Measurements from ENCODE around the gene LAPTM5. TPM values are rescaled to one million over a fixed set of nuclear protein-coding genes. Genes with fewer than 3 reads are reported as not detected.

The LAPTM5 gene
- total RNA-seq, 1 experiment from 2014 or later: 1.9 TPM

DNA sequence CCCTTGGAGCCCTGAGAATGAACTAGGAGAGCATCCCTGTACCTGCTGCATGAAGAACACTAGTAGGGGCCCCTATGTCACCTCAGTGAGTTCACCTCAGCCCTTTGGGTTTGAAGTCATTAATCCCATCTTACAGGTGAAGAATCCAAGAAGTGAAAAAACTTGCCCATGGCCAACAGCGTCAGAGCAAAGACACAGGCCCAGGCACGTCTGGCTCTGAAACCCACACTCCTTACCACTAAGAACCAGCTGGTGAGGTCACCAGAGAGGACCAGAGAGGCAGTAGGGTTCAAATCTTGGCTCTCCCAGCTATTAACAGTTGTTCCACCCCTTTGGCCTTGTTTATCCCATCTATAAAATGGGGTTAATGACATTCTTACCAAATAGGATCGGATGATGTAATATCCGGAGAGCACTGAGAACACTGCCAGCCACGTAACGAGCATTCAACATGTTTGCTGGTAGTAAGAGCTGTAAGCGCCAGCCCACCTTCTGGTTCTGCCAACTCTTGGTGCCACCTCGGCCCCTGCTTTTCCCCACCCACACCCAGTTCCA lies 43.0 kb downstream of the LAPTM5 start:
- no peak for DNase-seq (ENCODE audit: low read depth, low spot score)
- BruUV-seq (replicated peaks): no TSS peak

DNA sequence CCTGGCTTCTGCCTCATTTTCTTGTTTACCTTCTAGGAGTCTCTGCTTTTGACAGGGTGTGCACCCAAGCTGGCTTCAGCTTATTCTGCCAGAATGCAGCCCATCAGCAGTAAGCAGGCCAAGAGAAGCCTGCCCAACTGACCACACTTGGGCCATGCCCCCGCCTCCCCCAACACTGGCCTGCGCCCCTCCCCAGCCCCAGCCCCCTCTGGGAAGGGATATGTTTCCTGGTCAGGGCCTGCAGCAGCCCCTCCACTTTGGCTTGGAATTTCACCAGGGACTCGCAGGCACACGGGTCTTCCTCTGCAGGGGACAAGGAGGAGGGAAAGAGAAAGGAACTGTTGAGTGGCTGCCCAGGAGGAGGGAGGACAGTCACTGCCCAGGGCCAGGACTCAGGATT lies 43.5 kb downstream of the LAPTM5 start:
- CTCF ChIA-PET: no interaction called here
- TF ChIP-seq, protein P1, sequence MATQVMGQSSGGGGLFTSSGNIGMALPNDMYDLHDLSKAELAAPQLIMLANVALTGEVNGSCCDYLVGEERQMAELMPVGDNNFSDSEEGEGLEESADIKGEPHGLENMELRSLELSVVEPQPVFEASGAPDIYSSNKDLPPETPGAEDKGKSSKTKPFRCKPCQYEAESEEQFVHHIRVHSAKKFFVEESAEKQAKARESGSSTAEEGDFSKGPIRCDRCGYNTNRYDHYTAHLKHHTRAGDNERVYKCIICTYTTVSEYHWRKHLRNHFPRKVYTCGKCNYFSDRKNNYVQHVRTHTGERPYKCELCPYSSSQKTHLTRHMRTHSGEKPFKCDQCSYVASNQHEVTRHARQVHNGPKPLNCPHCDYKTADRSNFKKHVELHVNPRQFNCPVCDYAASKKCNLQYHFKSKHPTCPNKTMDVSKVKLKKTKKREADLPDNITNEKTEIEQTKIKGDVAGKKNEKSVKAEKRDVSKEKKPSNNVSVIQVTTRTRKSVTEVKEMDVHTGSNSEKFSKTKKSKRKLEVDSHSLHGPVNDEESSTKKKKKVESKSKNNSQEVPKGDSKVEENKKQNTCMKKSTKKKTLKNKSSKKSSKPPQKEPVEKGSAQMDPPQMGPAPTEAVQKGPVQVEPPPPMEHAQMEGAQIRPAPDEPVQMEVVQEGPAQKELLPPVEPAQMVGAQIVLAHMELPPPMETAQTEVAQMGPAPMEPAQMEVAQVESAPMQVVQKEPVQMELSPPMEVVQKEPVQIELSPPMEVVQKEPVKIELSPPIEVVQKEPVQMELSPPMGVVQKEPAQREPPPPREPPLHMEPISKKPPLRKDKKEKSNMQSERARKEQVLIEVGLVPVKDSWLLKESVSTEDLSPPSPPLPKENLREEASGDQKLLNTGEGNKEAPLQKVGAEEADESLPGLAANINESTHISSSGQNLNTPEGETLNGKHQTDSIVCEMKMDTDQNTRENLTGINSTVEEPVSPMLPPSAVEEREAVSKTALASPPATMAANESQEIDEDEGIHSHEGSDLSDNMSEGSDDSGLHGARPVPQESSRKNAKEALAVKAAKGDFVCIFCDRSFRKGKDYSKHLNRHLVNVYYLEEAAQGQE (IDR thresholded peaks at IDR 0.05; ENCODE audit: insufficient read depth in 1 of 2, low read depth in 2 of 2, low read length in 1 of 2): no peak
- TF ChIP-seq POLR2AphosphoS5 (IDR thresholded peaks at IDR 0.05; ENCODE audit: low read depth, low read length) (no peak), CTCF (IDR thresholded peaks at IDR 0.05) (no peak), SIN3A (IDR thresholded peaks at IDR 0.05; ENCODE audit: borderline replicate concordance, insufficient read depth, low read depth, low read length) (no peak), TCF7L2 (IDR thresholded peaks at IDR 0.05; ENCODE audit: low read depth, low read length) (no peak)
- Histone ChIP-seq H3K9me3 (ENCODE audit: control insufficient read depth, insufficient read depth, low read depth, low read length) (no peaks in the 10 kb centered on the region), H3K27me3 (ENCODE audit: control insufficient read depth, insufficient read depth, low read length) (no peaks in the 10 kb centered on the region), H3K27ac (ENCODE audit: low read length) (no peak overlapping the region), H3K4me3 (ENCODE audit: low read depth in 2 of 2, low read length in 2 of 2) (no peak overlapping the region), H3K4me1 (ENCODE audit: control insufficient read depth, insufficient read depth, low read length) (peaks cover 3% of the 10 kb centered on the region; the same call in 1 of the 2 replicates), H3K36me3 (ENCODE audit: control insufficient read depth, insufficient read depth, low read length) (no peaks in the 10 kb centered on the region)
- ATAC-seq (no peak), DNase-seq (ENCODE audit: low read depth, low spot score) (no peak)
- intact Hi-C loops (cut with micrococcal nuclease; ENCODE audit: unreplicated experiment): no loop called here
- in situ Hi-C loops (cut with HindIII; ENCODE audit: low pct_unique_long_range_greater_than_20kb, low sequenced_read_pairs): no loop called here
- no TSS peak for BruUV-seq (replicated peaks)
- POLR2A ChIA-PET: no interaction called here

More for the DNA sequence above, 43.0 kb downstream of the LAPTM5 start:
- H3K4me3 ChIP-seq (ENCODE audit: low read depth in 2 of 2, low read length in 2 of 2): no peak overlapping the region
- CTCF ChIA-PET: no interaction called here
- no peak overlapping the region for H3K27ac ChIP-seq (ENCODE audit: low read length)
- H3K36me3 ChIP-seq (ENCODE audit: control insufficient read depth, insufficient read depth, low read length): no peaks in the 10 kb centered on the region
- in situ Hi-C loops (cut with HindIII; ENCODE audit: low pct_unique_long_range_greater_than_20kb, low sequenced_read_pairs) (no loop called here), intact Hi-C loops (cut with micrococcal nuclease; ENCODE audit: unreplicated experiment) (no loop called here)
- POLR2A ChIA-PET: interaction anchor here (0.6 kb wide), 1 partner anchor 313 kb away, joined by 3 read pairs; no protein-coding TSS in a partner anchor
- no peak for ATAC-seq
- TF ChIP-seq TCF7L2 (IDR thresholded peaks at IDR 0.05; ENCODE audit: low read depth, low read length): no peak
- no peaks in the 10 kb centered on the region for H3K27me3 ChIP-seq (ENCODE audit: control insufficient read depth, insufficient read depth, low read length)
- H3K9me3 ChIP-seq (ENCODE audit: control insufficient read depth, insufficient read depth, low read depth, low read length): no peaks in the 10 kb centered on the region
- H3K4me1 ChIP-seq (ENCODE audit: control insufficient read depth, insufficient read depth, low read length): peaks cover 6% of the 10 kb centered on the region; the same call in 1 of the 2 replicates

GRCh38 chr1:30713311-30713710 lies 44.3 kb downstream of the LAPTM5 start:
- ChIA-PET POLR2A (no interaction called here), CTCF (no interaction called here)
- no peaks in the 10 kb centered on the region for H3K36me3 ChIP-seq (ENCODE audit: control insufficient read depth, insufficient read depth, low read length)

More at GRCh38 chr1:30713311-30713710, 44.3 kb downstream of the LAPTM5 start:
- Histone ChIP-seq H3K27ac (ENCODE audit: low read length) (no peak overlapping the region), H3K4me1 (ENCODE audit: control insufficient read depth, insufficient read depth, low read length) (peaks cover 3% of the 10 kb centered on the region; the same call in 1 of the 2 replicates), H3K27me3 (ENCODE audit: control insufficient read depth, insufficient read depth, low read length) (no peaks in the 10 kb centered on the region), H3K9me3 (ENCODE audit: control insufficient read depth, insufficient read depth, low read depth, low read length) (no peaks in the 10 kb centered on the region), H3K4me3 (ENCODE audit: low read depth in 2 of 2, low read length in 2 of 2) (no peak overlapping the region)
- in situ Hi-C loops (cut with HindIII; ENCODE audit: low pct_unique_long_range_greater_than_20kb, low sequenced_read_pairs): no loop called here
- intact Hi-C loops (cut with micrococcal nuclease; ENCODE audit: unreplicated experiment): no loop called here
- BruUV-seq (replicated peaks): no TSS peak
- no peak for TF ChIP-seq CTCF (IDR thresholded peaks at IDR 0.05)
- TF ChIP-seq TCF7L2 (IDR thresholded peaks at IDR 0.05; ENCODE audit: low read depth, low read length): no peak
- TF ChIP-seq, protein P1 (IDR thresholded peaks at IDR 0.05; ENCODE audit: insufficient read depth in 1 of 2, low read depth in 2 of 2, low read length in 1 of 2): no peak
- no peak for TF ChIP-seq SIN3A (IDR thresholded peaks at IDR 0.05; ENCODE audit: borderline replicate concordance, insufficient read depth, low read depth, low read length)
- TF ChIP-seq POLR2AphosphoS5 (IDR thresholded peaks at IDR 0.05; ENCODE audit: low read depth, low read length): no peak
- ATAC-seq: no peak
- no peak for DNase-seq (ENCODE audit: low read depth, low spot score)
